Activated CD4-positive, alpha-beta T cell treated with anti-CD3 and anti-CD28 coated beads for 1 hour (primary cell): ENCODE results near the gene ZNF182.
"Not testable (repeated sequence)": the region's sequence is repeated elsewhere in the genome, so short reads cannot be mapped to it uniquely, and the experiment has no call there.

ENCODE experiments used
- DNase-seq: peaks from one replicate; pipeline ENCODE4 v3.0.0-alpha.2; 2020

Gene ZNF182

GRCh38 chrX:48003758-48004457 is at the start of gene ZNF182:
TSS of gene ZNF182 (minus strand) at chrX:48003989. CDS start at chrX:48002609, 1,380 bp downstream.
- DNase-seq = peak; percentile 83

- no peak for DNase-seq
These were observed 43.1 kb upstream of the ZNF182 start for GRCh38 chrX:48046846-48047245.

- no peak for DNase-seq
These were observed 41.9 kb upstream of the ZNF182 start for GRCh38 chrX:48045410-48046311.

- no peak for DNase-seq
These were observed 39.3 kb upstream of the ZNF182 start for GRCh38 chrX:48043056-48043455.

- no peak for DNase-seq
These were observed 32.1 kb upstream of the ZNF182 start for GRCh38 chrX:48035891-48036290.

- DNase-seq = not testable (repeated sequence)
These were observed 26.9 kb upstream of the ZNF182 start for GRCh38 chrX:48030641-48031173.

- no peak for DNase-seq
These were observed 26.4 kb upstream of the ZNF182 start for GRCh38 chrX:48030237-48030636.

- no peak for DNase-seq
These were observed 24.3 kb upstream of the ZNF182 start for GRCh38 chrX:48028091-48028490.

GRCh38 chrX:48027545-48027944 is 23.8 kb upstream of the ZNF182 start:
- DNase-seq = not testable (repeated sequence)

- no peak for DNase-seq
These were observed 21.8 kb upstream of the ZNF182 start for GRCh38 chrX:48025561-48025960.

- no peak for DNase-seq
These were observed 18.9 kb upstream of the ZNF182 start for GRCh38 chrX:48022738-48023137.

GRCh38 chrX:48022100-48022499 is 18.3 kb upstream of the ZNF182 start:
- no peak for DNase-seq

GRCh38 chrX:48021026-48021900 is 17.5 kb upstream of the ZNF182 start:
- DNase-seq = peak; percentile 57

GRCh38 chrX:48020472-48020871 is 16.7 kb upstream of the ZNF182 start:
- not testable (repeated sequence) for DNase-seq

- DNase-seq = not testable (repeated sequence)
These were observed 16.1 kb upstream of the ZNF182 start for GRCh38 chrX:48019892-48020291.

GRCh38 chrX:48016583-48017310 is 13.0 kb upstream of the ZNF182 start:
- not testable (repeated sequence) for DNase-seq

GRCh38 chrX:48009445-48009960 is 5.7 kb upstream of the ZNF182 start:
- DNase-seq = not testable (repeated sequence)

GRCh38 chrX:48006688-48007087 is 2.9 kb upstream of the ZNF182 start, which contains the start of gene SPACA5:
TSS of gene SPACA5 (plus strand) at chrX:48006988. CDS start at chrX:48007803, 815 bp downstream.
- DNase-seq = not testable (repeated sequence)

- no peak for DNase-seq
These were observed 427 bp downstream of the ZNF182 start for GRCh38 chrX:48003367-48003757.

GRCh38 chrX:48002929-48003328 is 860 bp downstream of the ZNF182 start:
- no peak for DNase-seq

- DNase-seq = no peak
These were observed 1.5 kb downstream of the ZNF182 start for GRCh38 chrX:48002319-48002718.

- no peak for DNase-seq
These were observed 2.5 kb downstream of the ZNF182 start for GRCh38 chrX:48001260-48001659.
